H1 (cell line): Measurements from ENCODE around the gene SCARF1. TPM values are rescaled to one million over a fixed set of nuclear protein-coding genes. Genes with fewer than 3 reads are reported as not detected.

Source experiments
- ASH2L ChIP-seq: fragments of 200-600, 300-600 bp; sonication (generic); IDR thresholded peaks from one replicate; pipeline ENCODE4 v1.7.1; 2017; ENCODE audit warnings: low read length
- CBX8 ChIP-seq: fragments of 300-800, 300-1000 bp; sonication (generic); IDR thresholded peaks from 2 replicates; pipeline ENCODE4 v1.7.1; 2016; ENCODE audit warnings: low read depth, low read length, borderline replicate concordance
- CEBPB ChIP-seq: IDR thresholded peaks from 2 replicates; pipeline ENCODE4 v1.6.1; 2012; ENCODE audit warnings: low read depth, low read length
- EP300 ChIP-seq, 2 experiments: IDR thresholded peaks; 1 replicate in 1 of 2; 2 replicates in 1 of 2; pipeline ENCODE4 v1.6.1; 2011 to 2012; ENCODE audit warnings: low read depth in 2 of 2, low read length in 2 of 2, mild to moderate bottlenecking in 2 of 2, borderline replicate concordance in 1 of 2, inconsistent platforms in 1 of 2, moderate library complexity in 1 of 2
- POLR2A ChIP-seq, 2 experiments: IDR thresholded peaks; 1 replicate in 1 of 2; 2 replicates in 1 of 2; pipeline ENCODE4 v1.6.1; 2011; ENCODE audit warnings: low read depth in 2 of 2, low read length in 2 of 2, mild to moderate bottlenecking in 2 of 2; ENCODE audit errors: control extremely low read depth in 1 of 2
- RBBP5 ChIP-seq: IDR thresholded peaks from 2 replicates; pipeline ENCODE4 v1.7.1; 2012; ENCODE audit warnings: low read depth, mild to moderate bottlenecking, inconsistent platforms, low read length, moderate library complexity, borderline replicate concordance
- ZNF274 ChIP-seq: IDR thresholded peaks from 2 replicates; pipeline ENCODE4 v1.7.0; 2012; ENCODE audit warnings: low read length, borderline replicate concordance; ENCODE audit errors: extremely low read depth
- polyA plus RNA-seq, 7 experiments: library from polyadenylated mRNA; depleted of rRNA in 3 of 7; stranded (reverse) in 5 of 7; unstranded in 2 of 7; fragments of >200 nt in 5 of 7; fragments of 200-250 nt in 2 of 7; gene quantifications; 1 replicate in 5 of 7; 2 replicates in 1 of 7; 4 replicates in 1 of 7; pipeline versions ENCODE4 v1.2.1 to v1.2.3, GENCODE V29; 2011 to 2013; ENCODE audit warnings: missing spikeins in 2 of 7, mixed read lengths in 2 of 7
- total RNA-seq: library from RNA; stranded (reverse); fragmentation: NEBNext Ultra II Directional; extraction: Animal tissue kit (Norgen Biotek cat#: 25700); gene quantifications from 2 replicates; pipeline ENCODE4 v1.2.1, GENCODE V29; 2021

Gene SCARF1
- total and polyA plus RNA-seq, 2 of the 8 experiments (the other 6 are each of a cell fraction or from before 2014, with no cell fraction given), result 1.1 to 1.6 TPM

DNA sequence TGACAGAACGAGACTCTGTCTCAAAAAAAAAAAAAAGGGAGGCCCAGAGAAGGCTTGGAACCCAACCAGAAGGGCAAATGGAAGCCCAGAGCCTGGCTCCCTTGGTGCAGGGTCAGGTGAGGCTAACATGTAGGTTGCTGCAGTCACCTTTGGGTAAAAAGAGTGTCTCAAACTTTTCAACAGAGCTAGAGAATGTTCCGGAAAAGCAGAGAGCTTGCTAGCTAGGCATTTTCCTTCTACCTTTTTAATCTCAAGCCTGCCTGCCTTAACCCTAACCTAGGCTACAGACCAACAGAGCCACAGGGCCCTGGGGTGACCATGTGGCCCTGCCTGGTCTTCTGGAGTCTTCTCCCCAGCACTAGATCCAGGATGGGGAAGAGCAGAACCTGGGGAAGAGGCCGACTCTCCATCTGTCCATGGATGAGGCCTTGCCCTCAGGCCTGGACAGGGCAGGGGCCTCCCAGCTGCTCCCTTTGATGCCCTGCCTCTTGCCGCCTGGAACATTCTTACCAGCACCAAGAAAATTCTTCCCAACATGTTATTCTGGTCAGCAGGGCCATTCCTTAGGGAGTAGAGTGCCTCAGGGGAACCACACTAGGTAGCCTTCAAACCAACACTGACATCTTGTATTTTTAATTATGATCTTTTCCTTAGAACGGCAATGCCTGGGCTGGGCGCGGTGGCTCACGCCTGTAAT lies 47.0 kb downstream of the SCARF1 start (continued):
- no peak for TF ChIP-seq EP300 (IDR thresholded peaks at IDR 0.05; ENCODE audit: borderline replicate concordance in 1 of 2, low read depth in 2 of 2, low read length in 2 of 2)
- TF ChIP-seq ASH2L, result no peak
- TF ChIP-seq POLR2A (IDR thresholded peaks at IDR 0.05; ENCODE audit: control extremely low read depth in 1 of 2, low read depth in 2 of 2, low read length in 2 of 2), result no peak
- TF ChIP-seq ZNF274, result no peak
- TF ChIP-seq CEBPB, result no peak
- no peak for TF ChIP-seq CBX8
- TF ChIP-seq RBBP5, result no peak
